GM12801 (cell line): ENCODE results near the gene TSPAN32.

Experiments
- CTCF ChIP-seq: IDR thresholded peaks from one replicate; pipeline ENCODE4 v1.5.1; 2011; ENCODE audit warnings: control low read depth; ENCODE audit not compliant: insufficient read length; ENCODE audit errors: extremely low read depth

Gene TSPAN32

DNA sequence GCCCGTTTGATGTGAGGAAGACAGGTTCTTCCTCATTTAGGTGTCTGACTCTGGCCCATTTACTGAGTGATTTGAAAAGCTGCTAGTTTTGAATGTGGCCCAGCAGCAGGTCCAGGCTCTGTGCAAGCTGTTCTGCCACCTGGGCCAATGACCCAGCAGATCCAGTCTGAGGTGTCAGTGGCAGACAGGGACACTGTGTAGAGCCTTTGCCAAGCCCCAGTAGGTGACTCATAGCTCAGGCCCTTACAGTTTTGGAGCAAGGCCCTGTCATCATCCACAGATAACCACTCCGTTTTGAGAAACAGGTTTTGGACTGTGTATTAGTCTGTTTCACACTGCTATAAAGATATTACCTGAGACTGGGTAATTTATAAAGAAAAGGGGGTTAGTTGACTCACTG, 23.9 kb downstream of the TSPAN32 start:
- TF ChIP-seq CTCF, result no peak

DNA sequence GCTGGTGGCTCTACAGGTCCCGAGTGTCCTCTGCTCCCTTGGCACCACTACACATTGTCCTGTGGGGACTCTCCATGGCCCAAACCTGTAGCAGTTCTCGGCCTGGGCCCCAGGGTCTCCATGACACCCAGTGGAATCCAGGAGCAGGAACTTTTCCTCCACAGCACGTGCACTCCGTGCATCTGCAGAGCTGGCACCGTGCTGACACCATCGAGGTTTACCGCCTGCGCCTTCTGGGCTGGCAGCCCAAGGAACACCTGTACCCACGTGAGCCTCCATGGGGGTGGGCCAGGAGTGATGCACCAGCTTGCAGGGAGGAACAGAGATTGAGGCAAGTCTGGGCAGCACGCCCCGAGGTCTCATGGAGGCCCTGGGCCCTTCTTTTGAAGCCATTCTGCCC, 25.2 kb downstream of the TSPAN32 start:
- no peak for TF ChIP-seq CTCF

GRCh38 chr11:2328021-2328420, 26.2 kb downstream of the TSPAN32 start:
- no peak for TF ChIP-seq CTCF

DNA sequence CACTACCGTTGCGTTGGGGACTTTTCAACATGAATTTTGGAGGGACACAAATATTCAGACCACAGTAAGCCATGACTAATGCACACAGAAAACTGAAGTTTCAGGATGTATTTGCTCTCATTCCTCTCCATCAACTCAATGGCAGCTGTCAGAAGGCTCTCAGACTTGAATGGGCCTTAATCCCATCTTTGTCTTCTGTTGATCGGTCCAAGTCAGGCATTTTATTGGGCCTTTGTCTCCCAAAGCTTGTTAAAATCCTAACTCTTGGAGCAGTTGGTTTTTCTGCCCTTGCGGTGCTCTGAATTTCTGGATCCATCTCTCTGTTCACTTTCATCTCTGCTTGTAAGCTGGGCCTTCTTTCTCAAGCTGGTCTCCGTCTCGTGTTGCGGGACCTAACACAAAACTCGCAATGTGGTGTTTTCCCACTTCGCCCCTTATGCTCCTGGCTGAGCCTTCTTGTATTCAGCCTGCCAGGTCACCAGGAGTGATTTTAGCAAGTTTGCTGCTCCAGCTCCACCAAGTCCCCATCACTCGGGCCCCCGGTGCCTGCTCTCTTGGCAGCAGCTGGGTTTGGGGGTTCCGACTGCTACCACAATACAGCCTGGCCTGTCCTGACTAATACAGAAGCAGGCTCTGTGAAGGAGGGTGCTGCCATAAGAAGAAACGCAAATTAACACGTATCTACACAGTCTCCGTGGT, 27.0 kb downstream of the TSPAN32 start:
- TF ChIP-seq CTCF, result no peak

DNA sequence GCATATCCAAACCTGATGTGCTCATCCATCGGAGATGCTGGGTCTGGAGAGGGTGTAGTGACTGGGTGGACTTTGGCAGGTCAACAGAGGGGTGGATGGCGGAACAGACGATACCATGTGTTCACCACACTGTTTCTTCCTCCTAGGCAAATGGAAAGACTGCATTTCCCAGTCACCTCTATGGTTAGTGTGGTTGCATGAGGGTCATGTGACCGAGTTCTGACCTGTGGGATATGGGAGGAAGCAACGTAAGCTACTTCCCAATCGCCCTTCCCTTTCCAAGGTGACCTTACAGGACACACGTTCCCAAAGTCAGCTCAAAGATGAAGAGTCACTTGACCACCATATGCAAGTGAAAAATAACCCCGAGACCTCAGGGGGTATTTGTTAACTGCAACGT, 27.7 kb downstream of the TSPAN32 start:
- no peak for TF ChIP-seq CTCF

GRCh38 chr11:2330696-2331095, 28.9 kb downstream of the TSPAN32 start:
- TF ChIP-seq CTCF, result no peak

DNA sequence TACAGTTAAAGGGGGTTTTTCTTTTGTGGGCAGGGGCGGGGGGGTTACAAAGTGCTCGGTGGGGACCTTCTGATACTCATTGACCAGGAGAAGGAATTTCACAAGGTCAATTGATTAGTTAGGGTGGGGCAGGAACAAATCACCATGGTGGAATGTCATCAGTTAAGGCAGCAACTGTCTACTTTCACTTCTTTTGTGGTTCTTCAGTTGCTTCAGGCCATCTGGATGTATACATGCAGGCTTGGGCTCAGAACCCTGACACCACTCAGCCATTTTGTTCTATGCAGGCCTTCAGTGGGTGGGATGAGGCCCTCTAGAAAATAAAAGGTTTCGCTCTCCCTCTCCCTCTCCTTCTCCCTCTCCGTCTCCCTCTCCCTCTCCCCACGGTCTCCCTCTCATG, 29.6 kb downstream of the TSPAN32 start:
- no peak for TF ChIP-seq CTCF

- TF ChIP-seq CTCF, result no peak
Measured at GRCh38 chr11:2342557-2342956, 40.7 kb downstream of the TSPAN32 start.
